Panc1 (cell line): ENCODE data around the gene TMEM203. TPM values are rescaled to one million over a fixed set of nuclear protein-coding genes. Genes with fewer than 3 reads are reported as not detected.

Experiments
- ATAC-seq: fragments of 200-7000 bp; cut with Tn5 transposase; 2 replicates; pipeline ENCODE4 v1.9.1; 2020; ENCODE audit warnings: mild to moderate bottlenecking, moderate library complexity
- BruUV-seq: library from RNA; stranded (reverse); fragments of 400-500 nt; replicated peaks from 2 replicates; lab custom pipeline; 2021; lab: Mats Ljungman, UMichigan
- CTCF ChIA-PET: fragments of 300-600 bp; sonication (Branson Sonifier 250); formaldehyde crosslinking; loops from one replicate; lab custom pipeline; 2022; ENCODE audit warnings: antibody characterized with exemption; lab: Charles Lee
- POLR2A ChIA-PET: fragments of 300-600 bp; sonication (Branson Sonifier 250); formaldehyde crosslinking; loops from one replicate; lab custom pipeline; 2022; ENCODE audit warnings: antibody characterized with exemption; lab: Charles Lee
- DNase-seq: peaks from one replicate; pipeline ENCODE4 v3.0.0-alpha.2; 2010; ENCODE audit warnings: low read depth, low spot score
- H3K27ac ChIP-seq: 2 replicates; pipeline ENCODE4 v1.5.1; 2011; ENCODE audit warnings: mild to moderate bottlenecking, low read length, inconsistent platforms
- H3K27me3 ChIP-seq: fragments of 200-500 bp; sonication (Bioruptor generic); 2 replicates; pipeline ENCODE4 v1.6.0; 2014; ENCODE audit warnings: low read length, inconsistent platforms; ENCODE audit not compliant: control insufficient read depth, insufficient read depth
- H3K36me3 ChIP-seq: fragments of 200-500 bp; sonication (Bioruptor generic); 2 replicates; pipeline ENCODE4 v1.5.1; 2014; ENCODE audit warnings: inconsistent platforms, mild to moderate bottlenecking, low read length, moderate library complexity; ENCODE audit not compliant: control insufficient read depth, insufficient read depth
- H3K4me1 ChIP-seq: 2 replicates; pipeline ENCODE4 v1.5.1; 2011; ENCODE audit warnings: inconsistent platforms, mild to moderate bottlenecking, low read length, moderate library complexity; ENCODE audit not compliant: control insufficient read depth, insufficient read depth
- H3K4me3 ChIP-seq, 2 experiments: 2 replicates each; pipeline ENCODE4 v1.5.1; 2011 to 2012; ENCODE audit warnings: low read depth in 2 of 2, low read length in 2 of 2, mild to moderate bottlenecking in 2 of 2, inconsistent platforms in 1 of 2, moderate library complexity in 1 of 2
- H3K9me3 ChIP-seq: fragments of 200-500 bp; sonication (Bioruptor generic); 2 replicates; pipeline ENCODE4 v1.5.1; 2014; ENCODE audit warnings: low read depth, mild to moderate bottlenecking, inconsistent platforms, low read length, moderate library complexity; ENCODE audit not compliant: control insufficient read depth, insufficient read depth
- POLR2AphosphoS5 ChIP-seq: IDR thresholded peaks from 2 replicates; pipeline ENCODE4 v1.6.1; 2012; ENCODE audit warnings: mild to moderate bottlenecking, low read depth, low read length, moderate library complexity
- SIN3A ChIP-seq: IDR thresholded peaks from 2 replicates; pipeline ENCODE4 v1.6.1; 2012; ENCODE audit warnings: low read depth, mild to moderate bottlenecking, low read length, moderate library complexity, borderline replicate concordance; ENCODE audit not compliant: insufficient read depth
- TCF7L2 ChIP-seq: IDR thresholded peaks from 2 replicates; pipeline ENCODE4 v1.6.1; 2011; ENCODE audit warnings: mild to moderate bottlenecking, low read depth, low read length, inconsistent platforms
- in situ Hi-C: cut with HindIII; loops from 2 replicates; pipeline ENCODE4 v1.10.0; 2016; ENCODE audit warnings: low sequenced_read_pairs, low pct_unique_long_range_greater_than_20kb
- intact Hi-C: fragments of 100-400 bp; cut with micrococcal nuclease; formaldehyde crosslinking; loops from one replicate; pipeline ENCODE4 v1.10.0; 2022; ENCODE audit not compliant: unreplicated experiment
- total RNA-seq: library from RNA; stranded (reverse); gene quantifications from one replicate; pipeline ENCODE4 v1.2.1, GENCODE V29; 2021; ENCODE audit not compliant: unreplicated experiment
- TF ChIP-seq, protein P1 (sequence below), 2 experiments: IDR thresholded peaks; 2 replicates each; pipeline ENCODE4 v1.6.1; 2011 to 2012; ENCODE audit warnings: low read depth in 2 of 2, control low read depth in 1 of 2, low read length in 1 of 2, mild to moderate bottlenecking in 1 of 2, moderate library complexity in 1 of 2; ENCODE audit not compliant: insufficient read depth in 1 of 2
- TF ChIP-seq, protein P2 (sequence below): fragments of 450-650 bp; IDR thresholded peaks from 2 replicates; pipeline ENCODE4 v1.5.1; 2017; ENCODE audit warnings: mild to moderate bottlenecking

TMEM203 gene
- total RNA-seq, 1 experiment from 2014 or later, result 25.4 TPM

DNA sequence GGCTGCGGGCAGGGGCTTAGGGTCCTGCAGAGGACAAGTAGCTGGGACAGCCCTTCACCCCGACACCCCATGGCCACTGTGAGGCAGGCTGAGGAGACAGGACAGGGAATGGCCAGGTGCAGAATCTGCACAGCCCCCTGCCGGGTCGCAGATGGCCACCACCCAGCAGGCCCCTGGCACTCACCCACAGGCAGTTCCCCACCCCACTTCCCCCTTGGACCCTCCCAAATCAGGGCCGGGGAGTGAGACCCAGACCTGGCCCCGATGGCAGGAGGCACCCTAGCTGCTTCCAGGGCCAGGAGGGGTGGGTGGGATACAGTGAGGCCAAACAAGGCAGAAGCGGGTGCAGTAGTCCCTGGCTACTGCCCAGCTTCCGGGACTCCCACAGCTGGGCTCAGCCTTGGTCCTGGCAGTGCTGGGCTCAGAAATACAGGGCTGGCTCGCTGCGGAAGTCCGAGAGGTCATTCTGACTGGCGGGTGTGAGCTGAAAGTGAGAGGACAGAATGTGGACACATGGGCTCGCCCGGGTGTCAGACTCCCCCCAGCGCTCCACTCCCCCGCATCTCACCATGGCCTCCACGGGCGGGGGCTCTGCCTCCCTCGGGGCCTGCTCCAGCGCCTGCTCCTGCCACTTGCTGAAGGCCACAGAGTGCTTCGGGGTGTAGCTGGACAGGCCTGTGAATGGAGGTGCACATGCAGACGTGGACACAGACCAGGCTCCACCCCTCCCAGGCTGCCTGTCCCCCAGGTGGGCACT, 13.6 kb downstream of the TMEM203 start:
- DNase-seq (no peak), ATAC-seq (no peak)
- H3K27me3 ChIP-seq, result no peaks in the 10 kb centered on the region
- ChIA-PET CTCF (interaction anchor here (0.7 kb wide), 1 partner anchor 29 kb away, joined by 5 read pairs; no protein-coding TSS in a partner anchor), POLR2A (interaction anchor here (0.6 to 0.7 kb wide), 2 partner anchors 38 to 128 kb away, joined by 5 to 6 read pairs; no protein-coding TSS in a partner anchor)
- no peaks in the 10 kb centered on the region; the same call in 1 of the 2 replicates for H3K36me3 ChIP-seq
- no peaks in the 10 kb centered on the region for H3K9me3 ChIP-seq
- no TSS peak for BruUV-seq
- H3K27ac ChIP-seq, result no peak overlapping the region
- TF ChIP-seq POLR2AphosphoS5, result no peak
- no peak for TF ChIP-seq TCF7L2
- TF ChIP-seq, protein P1, sequence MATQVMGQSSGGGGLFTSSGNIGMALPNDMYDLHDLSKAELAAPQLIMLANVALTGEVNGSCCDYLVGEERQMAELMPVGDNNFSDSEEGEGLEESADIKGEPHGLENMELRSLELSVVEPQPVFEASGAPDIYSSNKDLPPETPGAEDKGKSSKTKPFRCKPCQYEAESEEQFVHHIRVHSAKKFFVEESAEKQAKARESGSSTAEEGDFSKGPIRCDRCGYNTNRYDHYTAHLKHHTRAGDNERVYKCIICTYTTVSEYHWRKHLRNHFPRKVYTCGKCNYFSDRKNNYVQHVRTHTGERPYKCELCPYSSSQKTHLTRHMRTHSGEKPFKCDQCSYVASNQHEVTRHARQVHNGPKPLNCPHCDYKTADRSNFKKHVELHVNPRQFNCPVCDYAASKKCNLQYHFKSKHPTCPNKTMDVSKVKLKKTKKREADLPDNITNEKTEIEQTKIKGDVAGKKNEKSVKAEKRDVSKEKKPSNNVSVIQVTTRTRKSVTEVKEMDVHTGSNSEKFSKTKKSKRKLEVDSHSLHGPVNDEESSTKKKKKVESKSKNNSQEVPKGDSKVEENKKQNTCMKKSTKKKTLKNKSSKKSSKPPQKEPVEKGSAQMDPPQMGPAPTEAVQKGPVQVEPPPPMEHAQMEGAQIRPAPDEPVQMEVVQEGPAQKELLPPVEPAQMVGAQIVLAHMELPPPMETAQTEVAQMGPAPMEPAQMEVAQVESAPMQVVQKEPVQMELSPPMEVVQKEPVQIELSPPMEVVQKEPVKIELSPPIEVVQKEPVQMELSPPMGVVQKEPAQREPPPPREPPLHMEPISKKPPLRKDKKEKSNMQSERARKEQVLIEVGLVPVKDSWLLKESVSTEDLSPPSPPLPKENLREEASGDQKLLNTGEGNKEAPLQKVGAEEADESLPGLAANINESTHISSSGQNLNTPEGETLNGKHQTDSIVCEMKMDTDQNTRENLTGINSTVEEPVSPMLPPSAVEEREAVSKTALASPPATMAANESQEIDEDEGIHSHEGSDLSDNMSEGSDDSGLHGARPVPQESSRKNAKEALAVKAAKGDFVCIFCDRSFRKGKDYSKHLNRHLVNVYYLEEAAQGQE (IDR thresholded peaks at IDR 0.05; ENCODE audit: insufficient read depth in 1 of 2, low read depth in 2 of 2, low read length in 1 of 2), result no peak
- TF ChIP-seq, protein P2, sequence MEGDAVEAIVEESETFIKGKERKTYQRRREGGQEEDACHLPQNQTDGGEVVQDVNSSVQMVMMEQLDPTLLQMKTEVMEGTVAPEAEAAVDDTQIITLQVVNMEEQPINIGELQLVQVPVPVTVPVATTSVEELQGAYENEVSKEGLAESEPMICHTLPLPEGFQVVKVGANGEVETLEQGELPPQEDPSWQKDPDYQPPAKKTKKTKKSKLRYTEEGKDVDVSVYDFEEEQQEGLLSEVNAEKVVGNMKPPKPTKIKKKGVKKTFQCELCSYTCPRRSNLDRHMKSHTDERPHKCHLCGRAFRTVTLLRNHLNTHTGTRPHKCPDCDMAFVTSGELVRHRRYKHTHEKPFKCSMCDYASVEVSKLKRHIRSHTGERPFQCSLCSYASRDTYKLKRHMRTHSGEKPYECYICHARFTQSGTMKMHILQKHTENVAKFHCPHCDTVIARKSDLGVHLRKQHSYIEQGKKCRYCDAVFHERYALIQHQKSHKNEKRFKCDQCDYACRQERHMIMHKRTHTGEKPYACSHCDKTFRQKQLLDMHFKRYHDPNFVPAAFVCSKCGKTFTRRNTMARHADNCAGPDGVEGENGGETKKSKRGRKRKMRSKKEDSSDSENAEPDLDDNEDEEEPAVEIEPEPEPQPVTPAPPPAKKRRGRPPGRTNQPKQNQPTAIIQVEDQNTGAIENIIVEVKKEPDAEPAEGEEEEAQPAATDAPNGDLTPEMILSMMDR, result no peak
- TF ChIP-seq SIN3A, result no peak
- intact Hi-C loops (no loop called here), in situ Hi-C loops (no loop called here)
- H3K4me3 ChIP-seq, result no peak overlapping the region
- peaks cover 40% of the 10 kb centered on the region for H3K4me1 ChIP-seq

- CTCF ChIA-PET, result interaction anchor here (0.7 kb wide), 1 partner anchor 28 kb away, joined by 5 read pairs; no protein-coding TSS in a partner anchor
- Histone ChIP-seq H3K4me3 (no peak overlapping the region), H3K9me3 (no peaks in the 10 kb centered on the region), H3K36me3 (no peaks in the 10 kb centered on the region; the same call in 1 of the 2 replicates), H3K4me1 (peaks cover 41% of the 10 kb centered on the region), H3K27me3 (no peaks in the 10 kb centered on the region), H3K27ac (no peak overlapping the region)
- intact Hi-C loops, result no loop called here
- DNase-seq (no peak), ATAC-seq (no peak)
- no TSS peak for BruUV-seq
- in situ Hi-C loops, result no loop called here
- POLR2A ChIA-PET, result interaction anchor here (0.7 kb wide), 1 partner anchor 127 kb away, joined by 5 read pairs; no protein-coding TSS in a partner anchor
- TF ChIP-seq SIN3A (no peak), TCF7L2 (no peak), POLR2AphosphoS5 (no peak)
- TF ChIP-seq, protein P2, result no peak
- TF ChIP-seq, protein P1 (IDR thresholded peaks at IDR 0.05; ENCODE audit: insufficient read depth in 1 of 2, low read depth in 2 of 2, low read length in 1 of 2), result no peak
Observed at GRCh38 chr9:137191245-137191644, 14.2 kb downstream of the TMEM203 start.
